ENCODE measurements around the gene ENPP7. TPM values are rescaled to one million over a fixed set of nuclear protein-coding genes. Genes with fewer than 3 reads are reported as not detected.

Gene ENPP7
- total RNA-seq, 3 donors from 2014 or later, result not detected

- intact Hi-C loops (cut with DNase I; ENCODE audit: low total_unique reads), result loop anchor here (2.0 kb wide), 1 partner anchor 200 kb away; no protein-coding TSS in a partner anchor
- no peaks in the 10 kb centered on the region for H3K9me3 ChIP-seq
- no peaks in the 10 kb centered on the region for H3K36me3 ChIP-seq
- no peak overlapping the region for H3K27ac ChIP-seq
- peaks cover 0 to 5% of the 10 kb centered on the region in 2 donors for H3K4me1 ChIP-seq
- peaks cover 20 to 56% of the 10 kb centered on the region in 2 donors for H3K27me3 ChIP-seq
- TF ChIP-seq, protein P1, sequence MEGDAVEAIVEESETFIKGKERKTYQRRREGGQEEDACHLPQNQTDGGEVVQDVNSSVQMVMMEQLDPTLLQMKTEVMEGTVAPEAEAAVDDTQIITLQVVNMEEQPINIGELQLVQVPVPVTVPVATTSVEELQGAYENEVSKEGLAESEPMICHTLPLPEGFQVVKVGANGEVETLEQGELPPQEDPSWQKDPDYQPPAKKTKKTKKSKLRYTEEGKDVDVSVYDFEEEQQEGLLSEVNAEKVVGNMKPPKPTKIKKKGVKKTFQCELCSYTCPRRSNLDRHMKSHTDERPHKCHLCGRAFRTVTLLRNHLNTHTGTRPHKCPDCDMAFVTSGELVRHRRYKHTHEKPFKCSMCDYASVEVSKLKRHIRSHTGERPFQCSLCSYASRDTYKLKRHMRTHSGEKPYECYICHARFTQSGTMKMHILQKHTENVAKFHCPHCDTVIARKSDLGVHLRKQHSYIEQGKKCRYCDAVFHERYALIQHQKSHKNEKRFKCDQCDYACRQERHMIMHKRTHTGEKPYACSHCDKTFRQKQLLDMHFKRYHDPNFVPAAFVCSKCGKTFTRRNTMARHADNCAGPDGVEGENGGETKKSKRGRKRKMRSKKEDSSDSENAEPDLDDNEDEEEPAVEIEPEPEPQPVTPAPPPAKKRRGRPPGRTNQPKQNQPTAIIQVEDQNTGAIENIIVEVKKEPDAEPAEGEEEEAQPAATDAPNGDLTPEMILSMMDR (IDR thresholded peaks at IDR 0.05), result no peak
- TF ChIP-seq POLR2AphosphoS5 (IDR thresholded peaks at IDR 0.05) (no peak), POLR2A (IDR thresholded peaks at IDR 0.05) (no peak)
- peak overlapping the region in 2 of 3 donors; percentile 18 to 57 for H3K4me3 ChIP-seq
- no peak for DNase-seq (ENCODE audit: low spot score in 2 of 2)
These were observed 58.5 kb downstream of the ENPP7 start for GRCh38 chr17:79788989-79789942.

DNA sequence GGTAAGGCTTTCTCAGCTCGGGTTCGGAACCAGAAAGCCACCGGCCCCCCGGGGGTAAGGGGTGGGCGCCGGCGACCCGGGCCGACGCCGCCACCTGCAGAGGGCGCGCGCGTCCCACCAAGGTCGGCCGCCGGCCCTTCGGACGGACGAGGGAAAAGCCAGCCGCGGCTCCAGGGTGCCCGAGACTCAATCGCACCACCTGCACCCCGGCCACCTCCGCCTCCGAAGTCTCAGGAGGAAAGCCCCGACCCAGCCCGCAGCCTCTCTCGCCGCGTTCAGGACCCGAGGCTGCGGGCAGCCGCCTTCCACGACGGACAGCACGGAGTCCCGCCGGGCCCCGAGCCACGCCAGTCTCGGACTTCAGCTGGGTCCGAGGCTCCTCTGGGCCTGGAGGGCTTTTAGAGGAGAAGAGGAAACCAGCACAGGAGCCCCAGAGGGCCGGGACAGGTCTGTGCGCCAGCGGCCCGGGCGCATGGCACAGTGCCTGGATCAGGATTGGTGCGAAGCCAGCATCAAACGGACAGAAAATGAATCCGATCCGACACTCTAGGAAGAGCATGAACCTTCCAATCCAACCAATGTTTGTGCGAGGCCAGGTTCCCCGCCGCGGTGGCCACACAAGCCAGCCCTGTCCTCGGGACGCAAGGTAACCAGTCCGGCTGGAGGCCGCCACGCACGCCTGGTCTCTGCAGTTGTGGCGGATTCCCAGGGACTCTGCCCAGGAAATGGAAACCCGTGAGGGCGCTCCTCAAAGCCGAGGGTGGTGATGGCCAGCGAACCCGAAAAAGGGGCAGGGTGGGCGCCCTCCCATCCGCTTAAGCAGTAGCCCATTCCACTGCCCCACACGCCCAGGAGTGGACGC is 59.4 kb downstream of the ENPP7 start:
- Histone ChIP-seq H3K36me3 (no peaks in the 10 kb centered on the region), H3K9me3 (no peaks in the 10 kb centered on the region), H3K27ac (no peak overlapping the region), H3K4me3 (peak overlapping the region in 2 of 3 donors; percentile 18 to 57), H3K27me3 (peaks cover 20 to 56% of the 10 kb centered on the region in 2 donors), H3K4me1 (peaks cover 0 to 5% of the 10 kb centered on the region in 2 donors)
- no peak for DNase-seq (ENCODE audit: low spot score in 2 of 2)
- TF ChIP-seq POLR2A (IDR thresholded peaks at IDR 0.05) (no peak), POLR2AphosphoS5 (IDR thresholded peaks at IDR 0.05) (no peak)
- TF ChIP-seq, protein P1 (IDR thresholded peaks at IDR 0.05), result peak; percentile 5 to 72 (median 55)
- intact Hi-C loops (cut with DNase I; ENCODE audit: low total_unique reads), result loop anchor here (2.0 kb wide), 1 partner anchor 199 kb away; no protein-coding TSS in a partner anchor

DNA sequence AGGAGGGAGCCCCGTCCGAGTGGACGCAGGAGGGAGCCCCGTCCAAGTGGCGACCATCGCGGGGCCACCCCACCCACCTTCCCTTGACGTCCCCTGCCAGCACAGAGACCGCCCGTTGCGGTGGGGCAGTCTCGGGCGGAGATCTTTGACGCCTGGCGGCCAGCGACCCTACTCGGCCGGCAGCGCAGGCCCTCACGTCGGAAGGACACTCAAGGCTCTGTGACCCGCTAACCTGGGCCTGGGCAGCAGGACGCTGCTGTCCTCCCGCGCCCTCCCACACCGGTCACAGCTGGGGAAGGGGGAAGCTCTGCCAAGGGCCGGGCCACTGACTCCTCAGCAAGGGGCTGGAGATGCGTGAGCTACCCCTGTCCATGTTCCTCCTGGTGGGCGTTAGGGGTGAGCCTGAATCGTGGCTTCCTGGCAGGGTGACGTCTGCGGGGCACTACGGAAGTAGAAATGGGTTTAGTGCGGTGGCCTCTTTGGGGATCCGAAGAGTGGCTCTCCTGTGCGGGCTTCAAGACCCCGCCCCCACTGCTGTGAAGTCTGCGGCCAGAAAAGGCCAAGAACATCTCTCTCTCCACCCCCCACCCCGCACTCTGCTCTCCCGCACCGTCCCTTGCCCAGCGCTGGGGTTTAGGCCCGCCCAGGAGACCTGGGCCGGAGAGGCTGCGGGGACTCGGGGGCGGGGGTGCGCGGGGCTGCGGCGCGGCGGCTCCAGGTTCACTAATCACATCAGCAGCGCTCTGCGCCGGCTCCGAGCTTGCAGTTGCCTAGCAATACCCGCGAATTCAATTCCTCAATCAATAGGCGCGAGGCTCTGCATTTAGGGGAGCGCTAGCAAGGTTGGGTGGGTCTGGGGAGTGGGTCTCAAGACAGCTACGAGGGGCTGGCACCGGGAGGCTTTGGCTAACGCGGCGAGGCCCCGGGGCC is 60.3 kb downstream of the ENPP7 start:
- H3K9me3 ChIP-seq, result no peaks in the 10 kb centered on the region
- peaks cover 0 to 6% of the 10 kb centered on the region in 2 donors for H3K4me1 ChIP-seq
- DNase-seq (ENCODE audit: low spot score in 2 of 2), result no peak
- peaks cover 20 to 56% of the 10 kb centered on the region in 2 donors for H3K27me3 ChIP-seq
- intact Hi-C loops (cut with DNase I; ENCODE audit: low total_unique reads), result no loop called here
- no peak for TF ChIP-seq POLR2AphosphoS5 (IDR thresholded peaks at IDR 0.05)
- TF ChIP-seq, protein P1 (IDR thresholded peaks at IDR 0.05), result no peak
- TF ChIP-seq POLR2A (IDR thresholded peaks at IDR 0.05), result no peak
- H3K4me3 ChIP-seq, result peak overlapping the region in 1 of 3 donors; percentile 57
- H3K36me3 ChIP-seq, result no peaks in the 10 kb centered on the region
- no peak overlapping the region for H3K27ac ChIP-seq

DNA sequence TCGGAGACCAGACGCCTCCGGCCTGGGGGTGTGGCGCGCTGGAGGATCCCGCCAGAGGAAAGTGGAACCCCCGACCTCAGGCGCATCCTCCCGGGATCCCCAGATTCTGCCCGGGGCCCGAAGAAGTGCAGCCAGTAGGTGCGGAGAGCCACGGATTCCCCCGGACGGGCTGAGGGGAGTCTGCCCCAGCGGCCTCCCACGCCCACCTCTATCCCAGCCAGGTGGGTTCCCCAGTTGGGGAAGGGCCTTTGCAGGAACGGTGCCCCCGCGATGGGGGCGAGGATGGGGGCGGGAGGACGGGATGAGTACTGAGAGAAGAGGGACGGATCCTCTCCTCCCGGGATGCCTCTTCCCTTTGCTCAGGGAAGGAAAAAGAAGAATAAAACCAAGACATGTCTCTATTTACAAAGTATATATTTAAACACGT is 61.0 kb downstream of the ENPP7 start:
- Histone ChIP-seq H3K9me3 (no peaks in the 10 kb centered on the region), H3K27me3 (peaks cover 20 to 56% of the 10 kb centered on the region in 2 donors), H3K4me1 (peaks cover 3 to 10% of the 10 kb centered on the region in 2 donors), H3K36me3 (no peaks in the 10 kb centered on the region), H3K27ac (no peak overlapping the region), H3K4me3 (peak overlapping the region in 2 of 3 donors; percentile 41 to 45)
- TF ChIP-seq POLR2AphosphoS5 (IDR thresholded peaks at IDR 0.05) (no peak), POLR2A (IDR thresholded peaks at IDR 0.05) (no peak)
- TF ChIP-seq, protein P1 (IDR thresholded peaks at IDR 0.05), result no peak
- intact Hi-C loops (cut with DNase I; ENCODE audit: low total_unique reads), result no loop called here
- DNase-seq (ENCODE audit: low spot score in 2 of 2), result no peak

Other genes starting within 250 kb of the ENPP7 start
- gene RBFOX3, start 119.9 kb upstream of the ENPP7 start, total RNA-seq, result not detected
- 1 to 10 TPM; 1.2 to 2.2 (median 2.0) TPM for gene CBX2, start 47.2 kb downstream of the ENPP7 start, total RNA-seq
- 1 to 10 TPM; 1.9 to 9.2 (median 6.7) TPM for gene CBX8, start 66.1 kb downstream of the ENPP7 start, total RNA-seq
- 10 to 100 TPM; 11.5 to 20.6 (median 13.4) TPM for gene CBX4, start 108.5 kb downstream of the ENPP7 start, total RNA-seq